Stimulated activated CD4-positive, alpha-beta T cell treated with anti-CD3 and anti-CD28 coated beads, Interleukin-15, amount 100 ng/mL, for 48 hours (primary cell): ENCODE measurements around the gene PRPF19.
A peak's percentile ranks its signal among the peaks of the same experiment; 100 is the strongest.

ENCODE experiments used
- DNase-seq, 2 donors: peaks; one replicate each; pipeline ENCODE4 v3.0.0-alpha.2; 2020; ENCODE audit warnings: low read depth in 2 of 2

Gene PRPF19

GRCh38 chr11:60906132-60906972 lies at the start of gene PRPF19:
TSS of gene PRPF19 (minus strand) at chr11:60906585. CDS start at chr11:60906382, 203 bp downstream.
- DNase-seq: peak; percentile 96 to 99

GRCh38 chr11:60955571-60955970 lies 49.2 kb upstream of the PRPF19 start:
- no peak for DNase-seq

- no peak for DNase-seq
Observed at GRCh38 chr11:60954421-60954820, 48.0 kb upstream of the PRPF19 start.

- DNase-seq: no peak
Observed at GRCh38 chr11:60953781-60954180, 47.4 kb upstream of the PRPF19 start.

- DNase-seq: no peak
Observed at GRCh38 chr11:60952742-60953170, 46.4 kb upstream of the PRPF19 start.

GRCh38 chr11:60951904-60952741 lies 45.7 kb upstream of the PRPF19 start, which contains the start of gene SLC15A3:
TSS of gene SLC15A3 (minus strand) at chr11:60952176. CDS start at chr11:60951551, 625 bp downstream.
- DNase-seq: no peak

- DNase-seq: no peak
Observed at GRCh38 chr11:60951606-60951903, 45.2 kb upstream of the PRPF19 start.

- DNase-seq: no peak
Observed at GRCh38 chr11:60950933-60951605, 44.7 kb upstream of the PRPF19 start.

GRCh38 chr11:60950024-60950423 lies 43.6 kb upstream of the PRPF19 start:
- DNase-seq: no peak

- DNase-seq: no peak
Observed at GRCh38 chr11:60948250-60948649, 41.9 kb upstream of the PRPF19 start.

GRCh38 chr11:60947700-60948099 lies 41.3 kb upstream of the PRPF19 start:
- no peak for DNase-seq

GRCh38 chr11:60946601-60947264 lies 40.3 kb upstream of the PRPF19 start:
- no peak for DNase-seq

- DNase-seq: no peak
Observed at GRCh38 chr11:60945295-60945667, 38.9 kb upstream of the PRPF19 start.

GRCh38 chr11:60944490-60945294 lies 38.3 kb upstream of the PRPF19 start:
- no peak for DNase-seq

- DNase-seq: no peak
Observed at GRCh38 chr11:60942970-60943565, 36.7 kb upstream of the PRPF19 start.

GRCh38 chr11:60942219-60942618 lies 35.8 kb upstream of the PRPF19 start:
- no peak for DNase-seq

- DNase-seq: no peak
Observed at GRCh38 chr11:60941371-60942119, 35.2 kb upstream of the PRPF19 start.

GRCh38 chr11:60939855-60940254 lies 33.5 kb upstream of the PRPF19 start:
- DNase-seq: no peak

- DNase-seq: no peak
Observed at GRCh38 chr11:60939301-60939700, 32.9 kb upstream of the PRPF19 start.

- DNase-seq: no peak
Observed at GRCh38 chr11:60938500-60938899, 32.1 kb upstream of the PRPF19 start.
